GM18951 (cell line): ENCODE data around the gene RDH13.
"Not testable (repeated sequence)": the region's sequence is repeated elsewhere in the genome, so short reads cannot be mapped to it uniquely, and the experiment has no call there.

ENCODE experiments used
- POLR2A ChIP-seq: IDR thresholded peaks from 4 replicates; pipeline ENCODE4 v1.6.1; 2011; ENCODE audit warnings: mild to moderate bottlenecking; ENCODE audit not compliant: insufficient read length, insufficient read depth; ENCODE audit errors: extremely low read depth
- in situ Hi-C: fragments of 300-500 bp; cut with MboI; formaldehyde crosslinking; loops from one replicate; pipeline ENCODE4 v1.12.0; 2022; ENCODE audit warnings: low sequenced_read_pairs, mixed read lengths, inconsistent platforms; ENCODE audit not compliant: unreplicated experiment

Gene RDH13

DNA sequence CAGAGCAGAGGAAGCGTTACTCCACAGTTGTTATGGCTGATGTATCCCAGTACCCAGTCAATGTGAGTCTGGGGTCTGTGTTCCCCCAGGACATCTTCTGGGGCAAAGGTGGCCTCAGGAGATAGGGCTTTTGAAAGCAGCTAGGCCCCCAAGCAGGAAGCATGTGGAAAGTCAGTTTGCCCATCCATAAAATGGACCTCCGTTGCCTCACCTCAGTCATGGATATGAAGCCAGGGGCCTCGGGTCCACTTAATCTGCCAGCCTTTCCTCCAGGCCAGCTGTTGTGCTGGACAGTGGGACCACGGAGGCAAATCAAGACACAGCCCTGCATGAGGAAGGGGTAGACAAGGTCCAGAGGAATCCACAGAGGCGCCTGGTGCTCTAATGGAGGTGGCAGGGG is 16.0 kb upstream of the RDH13 start:
- TF ChIP-seq POLR2A = no peak
- in situ Hi-C loops = no loop called here

- in situ Hi-C loops = no loop called here
- no peak for TF ChIP-seq POLR2A
Observed at GRCh38 chr19:55077106-55077505, 14.2 kb upstream of the RDH13 start.

- in situ Hi-C loops = no loop called here
- no peak for TF ChIP-seq POLR2A
Observed at GRCh38 chr19:55076321-55076720, 13.4 kb upstream of the RDH13 start.

DNA sequence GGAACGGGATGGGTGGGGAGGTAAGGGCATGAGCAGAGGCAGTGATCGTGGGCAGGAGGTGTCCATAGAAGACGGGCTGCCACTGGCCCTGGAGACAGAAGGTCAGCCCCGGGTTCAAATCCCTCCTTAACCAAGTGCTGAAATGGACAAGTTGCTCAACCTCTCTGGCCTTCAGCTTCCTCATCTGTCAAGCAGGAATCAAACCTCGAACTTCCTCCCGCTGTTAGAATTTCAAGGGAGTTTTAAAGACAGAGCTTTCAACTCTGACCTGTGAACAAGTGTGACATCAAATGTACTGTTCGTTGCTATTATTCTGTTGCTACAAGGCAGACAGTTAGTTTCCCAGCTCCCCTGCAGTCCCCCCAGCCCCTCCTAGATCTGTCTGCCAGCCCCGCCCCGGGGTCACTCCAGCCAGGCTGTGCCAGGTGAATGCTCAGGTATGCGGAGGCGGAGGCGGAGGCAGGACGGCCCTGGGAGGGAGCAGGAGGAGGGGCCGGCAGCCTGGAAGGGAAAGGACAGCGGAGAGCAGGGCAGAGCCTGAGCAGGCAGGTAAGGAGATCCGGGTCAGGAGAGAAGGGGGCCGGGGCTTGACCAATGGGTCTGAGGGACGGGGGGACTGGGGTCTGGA is 12.5 kb upstream of the RDH13 start, which contains the start of gene EPS8L1:
TSS of gene EPS8L1 (plus strand) at position 499 of the 628 bp plus-strand sequence. CDS start 576 bp downstream, outside the sequence.
- TF ChIP-seq POLR2A = no peak
- in situ Hi-C loops = no loop called here

- in situ Hi-C loops = no loop called here
- no peak for TF ChIP-seq POLR2A
Observed at GRCh38 chr19:55071913-55072312, 9.0 kb upstream of the RDH13 start.

GRCh38 chr19:55071129-55071502 is 8.2 kb upstream of the RDH13 start:
- in situ Hi-C loops = no loop called here
- no peak for TF ChIP-seq POLR2A

DNA sequence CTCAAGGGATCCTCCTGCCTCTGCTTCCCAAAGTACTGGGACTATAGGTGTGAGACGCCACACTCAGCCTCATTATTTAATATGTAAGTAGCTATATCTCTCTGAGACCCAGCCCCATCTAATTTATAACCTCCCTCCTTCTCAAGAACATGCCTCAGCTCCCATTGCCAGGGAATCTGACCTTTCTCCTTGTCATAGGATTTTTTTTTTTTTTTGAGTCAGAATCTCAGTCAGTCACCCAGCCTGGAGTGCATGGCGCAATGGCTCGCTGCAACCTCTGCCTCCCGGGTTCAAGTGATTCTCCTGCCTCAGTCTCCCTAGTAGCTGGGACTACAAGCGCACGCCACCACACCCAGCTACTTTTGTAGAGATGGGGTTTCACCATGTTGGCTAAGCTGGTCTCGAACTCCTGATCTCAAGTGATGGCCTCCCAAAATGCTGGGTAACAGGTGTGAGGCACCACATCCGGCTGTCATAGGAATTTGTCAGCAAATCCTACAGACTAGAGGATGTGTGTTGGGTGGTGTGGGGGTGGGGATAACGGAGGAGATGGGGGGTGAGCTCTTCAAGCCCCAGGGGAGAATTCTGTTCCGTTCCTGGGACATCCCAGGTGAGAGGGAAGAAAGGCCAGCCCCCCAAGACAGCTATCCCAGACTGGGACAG is 7.6 kb upstream of the RDH13 start:
- in situ Hi-C loops = no loop called here
- TF ChIP-seq POLR2A = no peak

- in situ Hi-C loops = no loop called here
- TF ChIP-seq POLR2A = no peak
Observed at GRCh38 chr19:55069865-55070197, 6.9 kb upstream of the RDH13 start.

DNA sequence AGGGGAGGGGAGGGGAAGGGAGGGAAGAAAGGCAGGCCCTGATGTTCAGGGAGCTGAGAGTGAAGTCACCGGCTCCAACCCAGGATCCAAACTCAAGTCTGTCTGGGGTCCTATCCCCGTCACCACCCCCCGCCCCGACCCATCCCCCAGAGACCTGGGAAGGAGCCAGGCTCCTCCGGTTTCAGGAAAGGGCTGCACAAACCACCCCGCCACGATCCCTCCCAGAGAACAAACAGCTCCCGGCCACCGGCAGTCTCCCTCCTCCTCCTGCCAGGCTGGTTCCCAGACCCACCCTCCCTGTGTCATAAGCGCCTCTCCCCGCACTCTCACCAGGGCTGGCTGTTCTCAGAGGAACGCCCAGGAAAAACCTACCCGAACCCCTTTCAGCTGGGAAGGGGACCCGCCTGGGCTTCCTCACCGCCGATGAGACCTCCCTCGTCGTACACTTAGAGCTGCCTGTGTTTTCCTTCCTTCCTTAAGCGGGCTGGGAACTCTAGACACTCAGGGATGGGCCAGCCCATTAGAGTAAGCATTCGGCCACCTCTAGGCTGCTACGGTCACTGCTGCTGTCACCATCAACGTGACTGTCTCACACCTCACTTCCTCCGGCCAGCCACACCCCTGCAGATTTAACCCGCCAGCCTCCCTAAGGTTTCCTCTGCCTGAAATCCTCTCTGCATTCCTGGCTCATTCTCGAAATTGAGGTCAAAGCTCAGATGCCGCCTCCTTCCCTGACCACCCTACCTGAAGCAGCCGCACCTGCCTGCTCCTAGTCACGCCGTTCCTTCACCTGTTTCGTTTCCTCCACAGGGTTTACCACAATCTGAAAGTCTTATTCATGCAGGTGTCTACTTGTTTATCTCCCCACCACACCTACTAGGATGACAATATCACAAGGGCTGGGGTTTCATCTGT is 6.3 kb upstream of the RDH13 start:
- in situ Hi-C loops = no loop called here
- TF ChIP-seq POLR2A = no peak

DNA sequence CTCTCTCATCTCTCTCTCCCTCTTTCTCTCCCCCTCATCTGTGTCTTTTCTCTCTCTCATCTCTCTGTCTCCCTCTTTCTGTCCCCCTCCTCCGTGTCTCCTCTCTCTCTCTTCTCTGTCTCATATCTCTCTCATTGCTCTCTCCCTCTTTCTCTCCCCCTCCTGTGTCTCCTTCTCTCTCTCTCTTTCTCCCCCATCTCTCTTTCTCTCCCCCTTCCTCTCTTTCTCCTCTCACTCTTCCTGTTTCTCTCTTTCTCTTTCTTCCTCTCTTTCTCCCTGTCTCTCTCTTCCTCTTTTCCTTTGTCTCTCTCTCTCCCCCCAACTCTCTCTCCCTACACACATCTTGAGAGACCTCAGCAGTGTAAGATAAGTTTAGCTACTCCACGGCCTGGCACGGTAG is 4.9 kb upstream of the RDH13 start:
- in situ Hi-C loops = no loop called here

DNA sequence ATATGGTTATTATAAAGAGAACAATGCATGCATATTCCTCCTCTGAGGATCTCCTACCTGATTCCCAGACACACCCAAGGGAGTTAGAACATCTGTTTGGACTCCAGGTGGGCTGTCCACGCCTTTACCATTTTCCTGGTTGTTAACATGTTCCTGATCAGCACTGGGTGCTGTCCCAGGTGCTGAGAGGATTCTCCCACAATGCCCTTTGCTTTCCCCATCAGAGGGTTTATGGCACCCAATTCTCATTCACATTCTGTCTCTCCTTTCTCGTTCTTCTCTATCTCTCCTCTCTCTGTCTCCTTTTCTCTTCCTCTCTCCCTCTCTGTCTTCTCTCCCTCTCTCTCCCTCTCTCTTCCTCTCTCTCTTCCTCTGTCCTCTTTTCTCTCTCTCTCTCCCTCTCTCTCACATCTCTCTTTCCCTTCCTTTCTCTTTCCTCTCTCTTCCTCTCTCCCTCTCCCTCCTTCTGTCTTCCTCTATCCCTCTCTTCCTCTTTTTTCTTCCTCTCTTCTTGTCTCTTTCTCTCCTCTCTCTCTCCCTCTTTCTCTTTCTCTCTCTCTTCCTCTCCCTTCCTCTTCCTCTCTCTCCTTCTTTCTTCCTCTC is 3.3 kb upstream of the RDH13 start:
- in situ Hi-C loops = no loop called here
- TF ChIP-seq POLR2A = no peak

More for the DNA sequence above, 4.9 kb upstream of the RDH13 start:
- no peak for TF ChIP-seq POLR2A

- in situ Hi-C loops = not testable (repeated sequence)
Observed at GRCh38 chr19:55065516-55065915, 2.6 kb upstream of the RDH13 start.

GRCh38 chr19:55063492-55063843 is 520 bp upstream of the RDH13 start:
- in situ Hi-C loops = no loop called here
- TF ChIP-seq POLR2A = no peak

- in situ Hi-C loops = not testable (repeated sequence)
Observed at GRCh38 chr19:55060287-55060686, 2.7 kb downstream of the RDH13 start.
